ENCODE results near the gene SALL3.

DNA sequence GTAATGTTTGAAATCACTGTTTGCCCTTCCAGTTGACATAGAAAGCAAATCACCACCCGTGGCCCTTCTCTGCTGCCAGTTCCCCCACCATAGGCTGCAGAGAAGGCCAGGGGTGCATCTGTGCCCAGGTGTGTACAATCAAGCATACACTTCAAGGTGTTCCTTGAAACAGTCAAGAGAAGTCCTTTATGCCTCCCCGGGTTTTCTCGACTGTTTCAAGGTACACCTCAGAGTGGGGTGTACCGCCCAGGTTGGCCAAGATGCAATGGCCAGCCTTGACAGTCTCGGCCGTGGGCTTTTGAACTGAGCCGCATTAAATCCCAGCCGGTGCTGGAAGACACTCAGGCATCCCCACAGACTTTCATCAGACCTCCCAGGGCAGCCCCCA lies 68.6 kb downstream of the SALL3 start:
- TF ChIP-seq, protein P1, sequence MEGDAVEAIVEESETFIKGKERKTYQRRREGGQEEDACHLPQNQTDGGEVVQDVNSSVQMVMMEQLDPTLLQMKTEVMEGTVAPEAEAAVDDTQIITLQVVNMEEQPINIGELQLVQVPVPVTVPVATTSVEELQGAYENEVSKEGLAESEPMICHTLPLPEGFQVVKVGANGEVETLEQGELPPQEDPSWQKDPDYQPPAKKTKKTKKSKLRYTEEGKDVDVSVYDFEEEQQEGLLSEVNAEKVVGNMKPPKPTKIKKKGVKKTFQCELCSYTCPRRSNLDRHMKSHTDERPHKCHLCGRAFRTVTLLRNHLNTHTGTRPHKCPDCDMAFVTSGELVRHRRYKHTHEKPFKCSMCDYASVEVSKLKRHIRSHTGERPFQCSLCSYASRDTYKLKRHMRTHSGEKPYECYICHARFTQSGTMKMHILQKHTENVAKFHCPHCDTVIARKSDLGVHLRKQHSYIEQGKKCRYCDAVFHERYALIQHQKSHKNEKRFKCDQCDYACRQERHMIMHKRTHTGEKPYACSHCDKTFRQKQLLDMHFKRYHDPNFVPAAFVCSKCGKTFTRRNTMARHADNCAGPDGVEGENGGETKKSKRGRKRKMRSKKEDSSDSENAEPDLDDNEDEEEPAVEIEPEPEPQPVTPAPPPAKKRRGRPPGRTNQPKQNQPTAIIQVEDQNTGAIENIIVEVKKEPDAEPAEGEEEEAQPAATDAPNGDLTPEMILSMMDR (conservative IDR thresholded peaks at IDR 0.05), result no peak
- TF ChIP-seq ZFX (IDR thresholded peaks at IDR 0.05), result no peak

Data from C4-2B (cell line).